OCI-LY7 (cell line): ENCODE measurements around the gene TESK1.

Experiments
- CTCF ChIP-seq: fragments of 200-600 bp; sonication (generic); conservative IDR thresholded peaks from 2 replicates; pipeline ENCODE4 v1.5.1; 2014; ENCODE audit warnings: mild to moderate bottlenecking, antibody characterized with exemption, low read length, moderate library complexity, mixed read lengths
- EZH2phosphoT487 ChIP-seq: fragments of 200-600 bp; sonication (generic); IDR thresholded peaks from 2 replicates; pipeline ENCODE4 v1.6.1; 2018; ENCODE audit warnings: low read depth, borderline replicate concordance, mild to moderate bottlenecking, mixed run types, antibody characterized with exemption, low read length, moderate library complexity, mixed read lengths

DNA sequence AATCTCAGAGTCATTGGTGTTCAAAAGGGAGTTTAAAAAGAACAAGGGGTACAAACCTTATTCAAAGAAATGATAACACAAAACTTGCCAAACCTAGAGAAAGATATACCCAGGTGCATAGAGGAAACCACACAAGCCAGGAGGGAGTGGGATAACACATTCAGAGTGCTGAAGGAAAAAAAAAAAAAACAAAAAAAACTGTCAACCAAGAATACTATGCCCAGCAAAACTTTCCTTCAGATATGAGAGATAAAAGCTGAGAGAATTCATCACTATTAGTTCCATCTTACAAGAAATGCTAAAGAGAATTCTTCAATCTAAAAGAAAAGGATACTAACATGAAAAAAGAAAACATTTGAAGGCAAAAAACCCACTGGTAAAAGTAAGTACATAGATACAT lies 11.5 kb upstream of the TESK1 start:
- no peak for TF ChIP-seq CTCF
- TF ChIP-seq EZH2phosphoT487, result no peak
